ENCODE results near the gene TMPRSS9.

DNA sequence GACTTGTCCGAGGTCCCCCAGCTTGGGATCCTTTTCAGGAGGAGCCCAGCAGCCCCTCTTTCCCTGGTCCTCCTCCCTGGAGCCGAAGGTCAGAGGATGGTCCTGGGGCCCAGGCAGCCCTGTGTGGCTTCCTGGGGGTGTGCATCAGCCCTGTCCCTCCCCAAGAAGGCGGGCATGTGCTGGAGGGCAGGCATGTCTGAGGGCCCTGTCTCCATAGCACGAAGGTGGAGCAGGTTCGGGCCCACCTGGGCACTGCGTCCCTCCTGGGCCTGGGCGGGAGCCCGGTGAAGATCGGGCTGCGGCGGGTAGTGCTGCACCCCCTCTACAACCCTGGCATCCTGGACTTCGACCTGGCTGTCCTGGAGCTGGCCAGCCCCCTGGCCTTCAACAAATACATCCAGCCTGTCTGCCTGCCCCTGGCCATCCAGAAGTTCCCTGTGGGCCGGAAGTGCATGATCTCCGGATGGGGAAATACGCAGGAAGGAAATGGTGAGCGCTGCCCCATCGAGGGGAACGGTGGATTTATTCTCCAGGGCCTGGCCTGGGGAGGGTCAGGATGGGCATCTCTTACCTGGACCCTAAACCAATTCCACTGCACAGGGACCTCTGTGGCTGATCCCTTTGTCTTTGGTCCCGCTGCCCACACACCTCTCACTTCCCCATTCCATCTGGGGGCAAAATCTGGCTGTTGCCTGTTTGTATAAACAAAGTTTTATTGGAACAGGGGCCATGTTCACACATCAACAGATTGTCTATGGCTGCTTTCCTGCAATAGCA lies 56.4 kb downstream of the TMPRSS9 start:
- TF ChIP-seq, protein P1, sequence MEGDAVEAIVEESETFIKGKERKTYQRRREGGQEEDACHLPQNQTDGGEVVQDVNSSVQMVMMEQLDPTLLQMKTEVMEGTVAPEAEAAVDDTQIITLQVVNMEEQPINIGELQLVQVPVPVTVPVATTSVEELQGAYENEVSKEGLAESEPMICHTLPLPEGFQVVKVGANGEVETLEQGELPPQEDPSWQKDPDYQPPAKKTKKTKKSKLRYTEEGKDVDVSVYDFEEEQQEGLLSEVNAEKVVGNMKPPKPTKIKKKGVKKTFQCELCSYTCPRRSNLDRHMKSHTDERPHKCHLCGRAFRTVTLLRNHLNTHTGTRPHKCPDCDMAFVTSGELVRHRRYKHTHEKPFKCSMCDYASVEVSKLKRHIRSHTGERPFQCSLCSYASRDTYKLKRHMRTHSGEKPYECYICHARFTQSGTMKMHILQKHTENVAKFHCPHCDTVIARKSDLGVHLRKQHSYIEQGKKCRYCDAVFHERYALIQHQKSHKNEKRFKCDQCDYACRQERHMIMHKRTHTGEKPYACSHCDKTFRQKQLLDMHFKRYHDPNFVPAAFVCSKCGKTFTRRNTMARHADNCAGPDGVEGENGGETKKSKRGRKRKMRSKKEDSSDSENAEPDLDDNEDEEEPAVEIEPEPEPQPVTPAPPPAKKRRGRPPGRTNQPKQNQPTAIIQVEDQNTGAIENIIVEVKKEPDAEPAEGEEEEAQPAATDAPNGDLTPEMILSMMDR (IDR thresholded peaks at IDR 0.05; ENCODE audit: poor library complexity, severe bottlenecking), result no peak
- TF ChIP-seq, protein P2, sequence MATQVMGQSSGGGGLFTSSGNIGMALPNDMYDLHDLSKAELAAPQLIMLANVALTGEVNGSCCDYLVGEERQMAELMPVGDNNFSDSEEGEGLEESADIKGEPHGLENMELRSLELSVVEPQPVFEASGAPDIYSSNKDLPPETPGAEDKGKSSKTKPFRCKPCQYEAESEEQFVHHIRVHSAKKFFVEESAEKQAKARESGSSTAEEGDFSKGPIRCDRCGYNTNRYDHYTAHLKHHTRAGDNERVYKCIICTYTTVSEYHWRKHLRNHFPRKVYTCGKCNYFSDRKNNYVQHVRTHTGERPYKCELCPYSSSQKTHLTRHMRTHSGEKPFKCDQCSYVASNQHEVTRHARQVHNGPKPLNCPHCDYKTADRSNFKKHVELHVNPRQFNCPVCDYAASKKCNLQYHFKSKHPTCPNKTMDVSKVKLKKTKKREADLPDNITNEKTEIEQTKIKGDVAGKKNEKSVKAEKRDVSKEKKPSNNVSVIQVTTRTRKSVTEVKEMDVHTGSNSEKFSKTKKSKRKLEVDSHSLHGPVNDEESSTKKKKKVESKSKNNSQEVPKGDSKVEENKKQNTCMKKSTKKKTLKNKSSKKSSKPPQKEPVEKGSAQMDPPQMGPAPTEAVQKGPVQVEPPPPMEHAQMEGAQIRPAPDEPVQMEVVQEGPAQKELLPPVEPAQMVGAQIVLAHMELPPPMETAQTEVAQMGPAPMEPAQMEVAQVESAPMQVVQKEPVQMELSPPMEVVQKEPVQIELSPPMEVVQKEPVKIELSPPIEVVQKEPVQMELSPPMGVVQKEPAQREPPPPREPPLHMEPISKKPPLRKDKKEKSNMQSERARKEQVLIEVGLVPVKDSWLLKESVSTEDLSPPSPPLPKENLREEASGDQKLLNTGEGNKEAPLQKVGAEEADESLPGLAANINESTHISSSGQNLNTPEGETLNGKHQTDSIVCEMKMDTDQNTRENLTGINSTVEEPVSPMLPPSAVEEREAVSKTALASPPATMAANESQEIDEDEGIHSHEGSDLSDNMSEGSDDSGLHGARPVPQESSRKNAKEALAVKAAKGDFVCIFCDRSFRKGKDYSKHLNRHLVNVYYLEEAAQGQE (IDR thresholded peaks at IDR 0.05; ENCODE audit: borderline replicate concordance), result no peak
- TF ChIP-seq EZH2 (IDR thresholded peaks at IDR 0.05; ENCODE audit: borderline replicate concordance, insufficient read depth, low read length, poor library complexity, severe bottlenecking), result no peak
- no peak for TF ChIP-seq TAF1 (IDR thresholded peaks at IDR 0.05; ENCODE audit: low read depth)
- no peak for TF ChIP-seq RAD21 (conservative IDR thresholded peaks at IDR 0.05)
- TF ChIP-seq EP300 (conservative IDR thresholded peaks at IDR 0.05; ENCODE audit: poor library complexity, severe bottlenecking), result no peak
- no peak for TF ChIP-seq MXI1 (conservative IDR thresholded peaks at IDR 0.05; ENCODE audit: poor library complexity, severe bottlenecking)
- TF ChIP-seq POLR2AphosphoS5 (IDR thresholded peaks at IDR 0.05), result no peak
- TF ChIP-seq SMC3 (conservative IDR thresholded peaks at IDR 0.05; ENCODE audit: poor library complexity), result no peak

All from neural cell (in vitro differentiated cells).